GM19193 (cell line): ENCODE data around the gene ADCY1.

Experiments used
- POLR2A ChIP-seq: IDR thresholded peaks from 4 replicates; pipeline ENCODE4 v1.6.1; 2011; ENCODE audit not compliant: insufficient read depth, insufficient read length; ENCODE audit errors: extremely low read depth

The ADCY1 gene

DNA sequence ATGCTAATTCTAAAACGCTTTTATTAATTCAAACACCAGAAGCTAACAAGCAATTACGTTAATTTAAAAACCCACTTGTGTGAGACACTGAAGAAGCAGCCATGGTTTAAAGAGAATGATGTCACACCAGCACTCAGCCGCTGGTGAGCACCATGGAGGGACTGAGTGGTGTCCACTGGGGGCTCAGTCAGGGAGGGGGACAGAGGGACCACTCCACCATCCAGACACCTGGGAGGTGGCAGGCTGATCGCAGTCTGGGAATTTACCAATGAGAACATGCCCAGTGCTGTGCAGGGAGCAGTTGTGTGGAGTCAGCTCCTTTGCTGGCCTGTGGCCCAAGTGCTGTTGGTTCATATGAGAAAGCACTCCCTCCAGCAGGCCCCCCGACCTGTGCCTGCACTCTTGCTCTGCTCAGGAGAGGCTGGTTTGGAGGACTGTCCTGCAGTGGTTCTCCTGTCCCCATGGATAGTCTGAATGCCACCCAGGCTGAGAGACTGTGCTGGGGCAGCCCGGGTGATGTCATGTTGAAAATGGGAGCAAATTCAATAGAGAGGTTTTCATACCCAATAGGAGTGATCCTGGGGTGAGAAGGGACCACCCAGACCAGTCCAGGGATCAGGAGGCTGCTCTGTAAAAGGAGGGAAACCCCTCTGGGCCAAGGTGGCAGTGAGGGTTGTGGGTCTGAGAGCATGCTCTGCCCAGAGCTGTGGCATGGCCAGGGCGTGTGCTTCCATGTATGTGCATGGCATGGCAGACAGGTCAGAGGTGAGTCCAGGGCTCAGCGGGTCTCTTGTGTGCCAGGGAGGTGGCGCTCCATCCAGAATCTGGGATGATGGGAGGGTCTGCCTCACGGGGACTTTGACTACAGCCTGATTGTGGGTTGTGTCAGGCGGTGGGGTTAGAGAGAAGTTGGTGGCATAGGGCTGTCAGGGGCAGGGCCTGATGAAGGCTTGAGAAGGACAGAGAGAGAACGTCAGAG, 12.7 kb downstream of the ADCY1 start:
- TF ChIP-seq POLR2A = no peak

GRCh38 chr7:45588466-45588865, 14.3 kb downstream of the ADCY1 start:
- TF ChIP-seq POLR2A = no peak

DNA sequence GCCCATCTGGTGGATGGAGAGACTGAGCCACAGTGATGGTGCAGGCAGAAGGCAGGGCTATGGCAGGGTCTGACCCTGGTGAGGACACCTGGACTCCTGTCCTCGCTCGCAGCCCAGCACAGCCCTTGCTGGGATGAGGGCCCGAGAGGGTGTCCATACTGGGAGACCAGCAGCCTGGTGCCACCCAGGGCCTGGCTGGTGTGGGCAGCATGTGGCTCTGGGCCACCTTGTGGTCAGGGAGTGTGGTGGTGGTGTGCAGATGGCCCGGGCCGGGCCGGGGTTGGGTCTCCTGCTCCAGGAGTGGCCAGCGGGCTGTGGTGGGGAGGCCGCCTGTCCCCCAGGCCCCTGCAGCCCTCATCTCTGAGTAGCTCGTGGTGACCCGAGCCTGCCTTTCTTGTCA, 14.9 kb downstream of the ADCY1 start:
- TF ChIP-seq POLR2A = no peak

- TF ChIP-seq POLR2A = no peak
These were observed 15.9 kb downstream of the ADCY1 start for GRCh38 chr7:45589915-45590678.

GRCh38 chr7:45590679-45591057, 16.5 kb downstream of the ADCY1 start:
- TF ChIP-seq POLR2A = no peak

DNA sequence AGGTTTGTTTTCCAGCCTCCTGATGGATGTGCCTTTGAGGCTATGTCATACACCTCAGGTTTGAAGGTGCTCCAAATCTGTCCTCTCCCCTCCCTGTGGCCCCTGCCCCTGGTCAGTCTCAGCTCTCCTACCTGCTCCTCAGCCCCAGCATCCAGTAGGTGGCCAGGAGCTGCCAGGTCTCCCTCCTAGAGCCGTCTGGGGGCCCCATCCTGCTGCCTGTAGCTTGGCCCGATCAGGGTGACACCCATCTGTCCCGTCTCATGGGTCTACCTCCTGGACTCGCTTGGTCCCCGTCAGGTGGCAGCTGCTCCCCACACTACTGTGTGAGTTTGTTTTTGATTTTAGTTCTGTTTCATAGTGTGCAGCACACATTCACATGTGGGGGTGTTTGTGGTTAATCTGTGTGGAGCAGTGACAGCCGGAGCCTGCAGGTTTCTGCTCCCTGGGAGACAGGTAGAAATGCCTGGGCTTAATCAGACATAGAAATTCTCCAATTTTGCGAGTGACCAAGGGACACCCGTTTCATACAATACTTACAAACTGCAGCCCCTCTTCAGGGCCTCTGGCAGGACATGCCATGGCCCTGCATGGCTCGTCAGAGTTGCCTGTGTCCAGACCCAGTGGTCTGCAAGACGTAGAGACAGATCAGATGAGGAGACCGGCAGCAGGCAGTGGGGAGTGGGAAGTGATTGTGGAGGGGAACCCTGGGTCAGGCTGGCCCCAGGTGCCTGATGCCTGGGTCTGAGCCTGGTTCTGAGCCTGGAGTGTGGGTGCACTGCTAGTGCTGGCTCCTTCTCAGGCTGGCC, 17.1 kb downstream of the ADCY1 start:
- TF ChIP-seq POLR2A = no peak

DNA sequence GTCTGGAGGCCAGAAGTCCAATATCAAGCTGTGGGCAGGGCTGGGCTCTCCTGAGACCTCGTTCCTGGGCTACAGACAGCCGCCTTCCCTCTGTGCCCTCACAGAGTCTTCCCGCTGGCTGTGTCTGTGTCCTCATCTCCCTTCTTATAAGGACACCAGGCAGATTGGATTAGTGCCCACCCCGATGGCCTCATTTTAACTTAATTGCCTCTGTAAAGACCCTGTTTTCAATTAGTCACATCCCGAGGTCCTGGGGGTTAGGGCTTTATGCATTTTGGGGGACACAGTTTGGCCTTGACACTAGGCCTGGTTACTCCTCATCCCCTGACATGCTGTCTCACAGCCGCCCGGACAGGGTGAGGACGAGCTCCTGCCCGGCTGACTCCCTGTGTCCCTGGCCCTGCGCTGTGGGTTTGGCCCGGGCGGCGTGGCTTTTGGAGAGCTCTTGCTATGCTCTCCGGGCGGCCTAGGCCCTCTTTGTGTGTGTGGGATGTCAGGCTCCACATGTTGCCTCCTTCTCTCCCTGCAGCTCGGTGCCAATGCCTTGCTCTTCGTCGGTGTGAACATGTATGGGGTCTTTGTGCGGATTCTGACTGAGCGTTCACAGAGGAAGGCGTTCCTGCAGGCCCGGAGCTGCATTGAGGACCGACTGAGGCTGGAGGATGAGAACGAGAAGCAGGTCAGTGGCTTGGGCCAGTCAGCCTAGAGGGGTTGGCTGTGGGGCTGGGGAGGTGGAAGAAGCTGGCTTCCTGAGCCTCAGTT, 18.2 kb downstream of the ADCY1 start:
- no peak for TF ChIP-seq POLR2A

- TF ChIP-seq POLR2A = no peak
These were observed 19.0 kb downstream of the ADCY1 start for GRCh38 chr7:45593121-45593541.

GRCh38 chr7:45593877-45594276, 19.7 kb downstream of the ADCY1 start:
- no peak for TF ChIP-seq POLR2A

DNA sequence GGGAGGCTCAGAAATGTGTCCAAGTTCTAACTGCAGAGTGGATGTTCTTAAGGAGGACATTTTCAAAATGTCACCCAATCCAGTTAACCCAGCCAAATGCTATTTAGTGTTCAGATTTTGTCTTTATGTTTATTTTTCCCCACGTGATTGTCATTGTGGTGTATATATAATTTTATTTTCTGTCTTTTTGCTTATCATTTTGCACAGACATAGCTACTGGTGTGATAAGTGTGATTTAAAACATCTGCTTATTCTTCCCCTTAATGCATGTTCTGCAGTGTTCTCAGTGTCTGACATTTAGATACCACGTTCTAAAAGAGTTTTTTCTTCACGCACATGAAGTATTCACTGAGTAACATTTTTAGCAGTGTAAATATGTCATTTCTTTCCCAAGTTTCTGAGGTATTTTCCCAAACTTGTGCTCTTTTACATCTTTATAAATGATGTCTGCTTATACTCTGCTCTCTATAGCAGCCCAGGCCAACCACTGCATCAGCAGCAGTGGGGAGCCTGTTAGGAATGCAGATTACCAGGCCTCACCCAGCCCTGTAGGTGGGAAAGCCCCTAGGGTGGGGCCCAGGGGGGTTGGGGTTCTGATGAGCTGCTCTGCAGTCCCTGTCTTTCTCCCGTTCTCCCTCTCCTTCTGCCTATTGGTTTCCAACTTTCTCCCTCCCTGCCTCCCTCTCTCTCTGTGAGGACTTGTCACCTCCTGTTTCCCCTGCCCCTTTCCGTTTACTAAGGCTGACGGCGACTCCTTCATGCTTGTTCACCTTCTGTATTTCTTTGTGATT, 20.8 kb downstream of the ADCY1 start:
- TF ChIP-seq POLR2A = no peak

DNA sequence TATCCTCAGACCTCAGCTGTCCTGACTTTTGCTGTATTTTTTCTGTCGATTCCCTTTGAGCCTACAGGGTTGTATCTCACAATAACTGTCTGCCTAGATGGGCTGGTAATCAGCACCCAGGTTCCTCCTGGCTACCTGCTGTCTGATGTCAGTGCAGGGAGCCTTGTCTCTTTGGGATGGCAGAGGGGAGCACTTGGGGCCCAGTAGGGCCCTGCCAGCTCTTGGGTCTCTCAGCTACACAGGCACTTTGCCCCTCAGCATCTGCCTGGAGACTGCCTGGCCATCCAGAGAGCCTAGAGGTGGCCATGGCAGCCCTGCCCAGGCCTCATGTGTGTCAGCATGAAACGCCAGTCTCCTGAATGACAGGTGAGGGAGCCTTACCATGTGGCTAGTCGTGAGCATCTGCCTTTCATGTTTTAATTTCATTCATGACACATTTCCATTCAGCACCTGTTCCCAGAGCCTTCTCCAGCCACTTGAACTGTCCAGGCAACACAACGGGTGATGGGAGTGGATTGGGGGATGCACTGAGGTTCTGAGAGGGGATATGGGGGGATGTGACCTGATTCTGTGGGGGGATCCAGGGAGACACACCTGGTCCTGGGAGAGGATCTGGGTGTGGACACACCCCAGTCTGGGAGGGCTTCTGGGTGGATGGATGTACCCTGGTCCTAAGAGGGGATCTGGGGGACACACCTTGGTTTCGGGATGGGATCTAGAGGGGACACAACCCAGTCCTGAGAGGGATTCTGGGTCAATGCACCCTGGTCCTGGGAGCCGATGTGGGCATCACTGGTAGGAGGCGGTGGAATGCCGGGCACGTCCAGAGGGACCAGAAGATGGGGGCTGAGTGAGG, 21.9 kb downstream of the ADCY1 start:
- TF ChIP-seq POLR2A = no peak

DNA sequence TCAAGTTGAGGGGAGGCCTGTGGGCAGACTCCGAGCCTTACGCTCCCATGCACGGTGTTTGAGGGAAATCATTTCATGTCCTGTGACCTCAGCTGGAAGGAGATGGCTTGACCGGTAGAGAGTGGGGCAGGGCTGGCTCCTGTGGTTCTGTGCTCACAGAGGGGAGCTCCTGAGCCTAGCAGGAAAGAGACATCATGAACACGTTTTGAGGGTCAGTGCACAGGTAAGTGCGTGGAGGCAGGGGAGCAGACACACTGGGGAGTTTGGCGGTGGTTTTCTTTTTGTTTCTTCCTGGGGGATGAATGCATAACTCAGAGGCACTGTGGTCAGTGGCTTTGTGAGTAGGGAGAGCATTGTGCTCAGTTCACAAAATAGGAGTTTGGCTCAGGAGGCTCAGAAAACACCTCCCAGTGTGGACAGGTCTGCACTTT, 22.5 kb downstream of the ADCY1 start:
- TF ChIP-seq POLR2A = no peak
